Mucosa of rectum (tissue), 2 donors: Measurements from ENCODE around the gene TARS1.
"Not testable (repeated sequence)": the region's sequence is repeated elsewhere in the genome, so short reads cannot be mapped to it uniquely, and the experiment has no call there.

ENCODE experiments used
- H3K27ac ChIP-seq, 2 donors: one replicate each; pipeline ENCODE4 v1.7.0; 2013; ENCODE audit warnings: inconsistent platforms in 2 of 2, low read depth in 2 of 2, low read length in 2 of 2
- H3K27me3 ChIP-seq, 2 donors: one replicate each; pipeline ENCODE4 v1.7.0; 2013; ENCODE audit warnings: low read length in 2 of 2; ENCODE audit not compliant: control insufficient read depth in 2 of 2, insufficient read depth in 2 of 2
- H3K36me3 ChIP-seq, 2 donors: one replicate each; pipeline ENCODE4 v1.7.0; 2013; ENCODE audit warnings: low read length in 2 of 2; ENCODE audit not compliant: control insufficient read depth in 2 of 2, insufficient read depth in 2 of 2
- H3K4me1 ChIP-seq, 2 donors: one replicate each; pipeline ENCODE4 v1.7.0; 2013; ENCODE audit warnings: low read length in 2 of 2, mild to moderate bottlenecking in 1 of 2; ENCODE audit not compliant: control insufficient read depth in 2 of 2, insufficient read depth in 2 of 2
- H3K4me3 ChIP-seq, 2 donors: one replicate each; pipeline ENCODE4 v1.7.0; 2013; ENCODE audit warnings: low read length in 2 of 2
- H3K9ac ChIP-seq, 2 donors: one replicate each; pipeline ENCODE4 v1.7.0; 2013; ENCODE audit warnings: low read length in 2 of 2, low read depth in 1 of 2, mild to moderate bottlenecking in 1 of 2
- H3K9me3 ChIP-seq, 2 donors: one replicate each; pipeline ENCODE4 v1.7.0; 2013; ENCODE audit warnings: low read length in 2 of 2; ENCODE audit not compliant: control insufficient read depth in 2 of 2
- donor health status: healthy.
- donor health status: Normal muscosa, but diverticular disease.

The TARS1 gene

DNA sequence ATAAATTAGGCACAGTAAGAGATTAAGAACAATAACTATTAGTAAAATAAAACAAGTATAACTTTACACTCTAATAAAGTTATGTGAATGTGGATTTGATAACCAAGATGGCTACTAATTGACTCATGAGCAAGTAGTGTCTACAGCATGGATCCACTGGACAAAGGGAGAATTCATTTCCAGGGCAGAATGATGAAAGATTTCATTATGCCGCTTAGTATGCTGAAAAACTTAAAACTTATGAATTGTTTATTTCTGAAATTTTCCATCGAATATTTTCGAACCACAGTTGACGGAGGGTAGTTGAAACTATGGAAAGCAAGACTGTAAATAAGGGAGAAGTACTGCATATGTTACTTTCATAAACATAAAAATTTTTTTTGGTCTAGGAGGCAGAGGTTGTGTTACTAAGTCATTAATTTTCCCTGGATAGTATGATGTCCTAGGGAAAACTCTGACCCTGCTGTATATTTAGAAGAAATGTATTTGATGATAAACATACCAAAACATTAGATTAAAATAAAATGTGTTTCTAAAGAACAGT, 24.9 kb upstream of the TARS1 start:
- Histone ChIP-seq H3K27ac (no peak overlapping the region), H3K4me1 (no peaks in the 10 kb centered on the region), H3K4me3 (no peak overlapping the region), H3K27me3 (no peaks in the 10 kb centered on the region), H3K9ac (no peak overlapping the region), H3K36me3 (no peaks in the 10 kb centered on the region), H3K9me3 (no peaks in the 10 kb centered on the region)

DNA sequence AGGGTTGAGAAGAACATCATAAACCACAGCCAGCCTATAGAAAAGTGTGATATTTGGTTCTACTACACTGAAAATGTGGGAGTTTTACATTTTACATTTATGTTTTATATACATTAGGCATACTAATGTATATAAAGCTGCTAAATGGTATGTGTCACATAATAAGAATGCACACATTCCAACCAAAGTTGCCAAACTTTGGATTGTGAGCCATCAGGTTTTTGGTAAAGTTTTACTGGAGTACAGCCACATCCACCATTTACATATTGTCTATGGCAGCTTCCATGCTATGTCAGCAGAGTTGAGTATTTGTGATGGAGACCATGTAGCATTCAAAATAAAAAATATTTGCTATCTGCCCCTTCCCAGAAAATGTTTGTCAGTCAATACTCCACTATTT, 23.1 kb upstream of the TARS1 start:
- no peaks in the 10 kb centered on the region for H3K36me3 ChIP-seq
- H3K9ac ChIP-seq: no peak overlapping the region
- H3K27ac ChIP-seq: no peak overlapping the region
- no peaks in the 10 kb centered on the region for H3K27me3 ChIP-seq
- no peaks in the 10 kb centered on the region for H3K4me1 ChIP-seq
- no peaks in the 10 kb centered on the region for H3K9me3 ChIP-seq
- no peak overlapping the region for H3K4me3 ChIP-seq

GRCh38 chr5:33420946-33421345, 19.8 kb upstream of the TARS1 start:
- Histone ChIP-seq H3K27ac (no peak overlapping the region), H3K27me3 (no peaks in the 10 kb centered on the region), H3K4me1 (no peaks in the 10 kb centered on the region), H3K4me3 (no peak overlapping the region), H3K36me3 (no peaks in the 10 kb centered on the region), H3K9me3 (no peaks in the 10 kb centered on the region), H3K9ac (no peak overlapping the region)

- no peaks in the 10 kb centered on the region for H3K4me1 ChIP-seq
- H3K36me3 ChIP-seq: no peaks in the 10 kb centered on the region
- H3K4me3 ChIP-seq: no peak overlapping the region
- no peak overlapping the region for H3K27ac ChIP-seq
- no peak overlapping the region for H3K9ac ChIP-seq
- no peaks in the 10 kb centered on the region for H3K27me3 ChIP-seq
- H3K9me3 ChIP-seq: no peaks in the 10 kb centered on the region
These were observed 18.6 kb upstream of the TARS1 start for GRCh38 chr5:33422191-33422590.

DNA sequence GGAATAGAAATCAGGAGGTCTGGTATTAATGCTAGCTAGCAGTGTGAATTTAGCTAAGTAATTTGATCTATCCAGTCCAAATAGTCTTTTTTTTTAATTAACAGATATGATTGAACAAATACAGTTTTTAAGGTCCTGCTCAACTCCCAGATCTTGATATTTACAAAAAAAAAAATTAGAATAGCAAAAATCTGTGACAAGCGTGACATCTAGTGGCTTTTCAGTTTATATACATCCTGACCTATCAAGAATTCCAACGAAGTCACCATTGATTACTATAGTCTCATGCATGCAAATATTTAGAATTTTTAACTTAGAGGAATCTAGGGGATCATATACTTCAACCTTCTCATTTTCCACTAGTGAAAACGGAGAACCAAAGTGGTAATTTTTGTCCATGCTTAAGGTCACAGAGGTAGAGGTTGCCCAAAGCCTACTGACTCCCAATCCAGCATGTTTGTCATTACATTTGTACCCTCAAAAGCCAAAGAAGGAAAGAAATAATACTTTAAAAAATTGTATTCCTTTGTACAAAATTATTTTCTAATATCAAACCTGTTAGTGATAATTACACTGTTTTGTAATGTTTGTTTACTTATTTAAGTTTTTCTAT, 17.6 kb upstream of the TARS1 start:
- Histone ChIP-seq H3K4me3 (no peak overlapping the region), H3K9ac (no peak overlapping the region), H3K27me3 (no peaks in the 10 kb centered on the region), H3K9me3 (no peaks in the 10 kb centered on the region), H3K27ac (no peak overlapping the region), H3K4me1 (no peaks in the 10 kb centered on the region), H3K36me3 (no peaks in the 10 kb centered on the region)

DNA sequence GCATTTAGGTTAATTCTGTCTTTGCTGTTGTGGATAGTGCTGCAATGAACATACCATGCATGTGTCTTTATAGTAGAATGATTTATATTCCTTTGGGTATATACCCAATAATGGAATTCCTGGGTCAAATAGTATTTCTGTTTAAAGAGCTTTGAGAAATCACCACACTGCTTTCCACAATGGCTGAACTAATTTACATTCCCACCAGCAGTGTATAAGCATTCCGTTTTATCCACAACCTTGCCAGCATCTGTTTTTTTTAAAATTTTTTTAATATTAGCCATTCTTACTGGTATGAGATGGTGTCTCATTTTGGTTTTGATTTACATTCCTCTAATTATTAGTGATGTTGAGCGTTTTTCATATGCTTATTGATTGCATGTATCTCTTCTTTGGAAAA, 15.5 kb upstream of the TARS1 start:
- no peak overlapping the region for H3K4me3 ChIP-seq
- H3K9ac ChIP-seq: no peak overlapping the region
- no peak overlapping the region for H3K27ac ChIP-seq
- H3K36me3 ChIP-seq: no peaks in the 10 kb centered on the region
- H3K4me1 ChIP-seq: no peaks in the 10 kb centered on the region
- H3K27me3 ChIP-seq: no peaks in the 10 kb centered on the region
- H3K9me3 ChIP-seq: no peaks in the 10 kb centered on the region

- Histone ChIP-seq H3K4me3 (no peak overlapping the region), H3K4me1 (peaks cover 10 to 18% of the 10 kb centered on the region in 2 donors), H3K36me3 (no peaks in the 10 kb centered on the region), H3K9me3 (no peaks in the 10 kb centered on the region), H3K27me3 (no peaks in the 10 kb centered on the region), H3K9ac (no peak overlapping the region), H3K27ac (no peak overlapping the region)
These were observed 9.8 kb upstream of the TARS1 start for GRCh38 chr5:33430983-33431382.

- Histone ChIP-seq H3K36me3 (no peaks in the 10 kb centered on the region), H3K27ac (peak overlapping the region; percentile 73 to 76), H3K4me1 (peaks cover 10 to 18% of the 10 kb centered on the region in 2 donors), H3K4me3 (no peak overlapping the region), H3K27me3 (no peaks in the 10 kb centered on the region), H3K9me3 (no peaks in the 10 kb centered on the region), H3K9ac (no peak overlapping the region)
These were observed 8.1 kb upstream of the TARS1 start for GRCh38 chr5:33432656-33433055.

GRCh38 chr5:33433303-33434240, 7.2 kb upstream of the TARS1 start:
- Histone ChIP-seq H3K27me3 (no peaks in the 10 kb centered on the region), H3K27ac (peak overlapping the region; percentile 73 to 76), H3K9me3 (no peaks in the 10 kb centered on the region)

GRCh38 chr5:33435893-33436490, 4.8 kb upstream of the TARS1 start:
- H3K9me3 ChIP-seq, H3K36me3 ChIP-seq, H3K9ac ChIP-seq, H3K27me3 ChIP-seq, H3K4me3 ChIP-seq, H3K27ac ChIP-seq: not testable (repeated sequence)
- peaks cover 19 to 24% of the 10 kb centered on the region in 2 donors for H3K4me1 ChIP-seq

More at GRCh38 chr5:33433303-33434240, 7.2 kb upstream of the TARS1 start:
- H3K36me3 ChIP-seq: no peaks in the 10 kb centered on the region
- H3K4me3 ChIP-seq: peak overlapping the region; percentile 19 to 41
- H3K9ac ChIP-seq: no peak overlapping the region
- H3K4me1 ChIP-seq: peaks cover 10 to 20% of the 10 kb centered on the region in 2 donors
